Measurements from ENCODE around the gene COL17A1.

DNA sequence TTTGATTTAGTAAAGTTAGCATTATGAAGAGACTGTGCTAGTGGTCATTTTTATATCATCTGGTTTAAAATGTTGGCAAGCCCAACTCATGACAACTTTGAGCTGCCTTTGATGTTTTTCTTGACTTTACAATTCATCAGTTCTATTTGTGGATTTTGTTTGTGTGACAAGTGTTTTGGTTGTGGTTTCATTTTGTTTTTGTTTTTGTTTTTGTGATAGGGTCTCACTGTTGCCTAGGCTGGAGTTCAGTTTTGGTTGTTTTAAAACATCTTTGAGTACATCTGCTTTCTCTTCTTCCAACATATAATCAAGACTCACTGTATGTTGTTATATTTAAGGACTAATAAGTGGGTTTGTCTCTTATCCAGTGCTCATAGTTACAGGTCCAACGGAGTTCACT lies 18.7 kb upstream of the COL17A1 start:
- TF ChIP-seq POLR2A (IDR thresholded peaks at IDR 0.05; ENCODE audit: low read length) = no peak
- no peak for TF ChIP-seq GATA1 (IDR thresholded peaks at IDR 0.05; ENCODE audit: low read depth, low read length)
